GM12872 (cell line): ENCODE results near the gene CSF1R.

ENCODE experiments used
- TF ChIP-seq, protein P1 (sequence below): IDR thresholded peaks from 3 replicates; pipeline ENCODE4 v1.5.1; 2011; ENCODE audit warnings: low read depth, mild to moderate bottlenecking, low read length, moderate library complexity; ENCODE audit not compliant: insufficient read depth

Gene CSF1R

GRCh38 chr5:150021491-150022157, 64.7 kb downstream of the CSF1R start:
- TF ChIP-seq, protein P1, sequence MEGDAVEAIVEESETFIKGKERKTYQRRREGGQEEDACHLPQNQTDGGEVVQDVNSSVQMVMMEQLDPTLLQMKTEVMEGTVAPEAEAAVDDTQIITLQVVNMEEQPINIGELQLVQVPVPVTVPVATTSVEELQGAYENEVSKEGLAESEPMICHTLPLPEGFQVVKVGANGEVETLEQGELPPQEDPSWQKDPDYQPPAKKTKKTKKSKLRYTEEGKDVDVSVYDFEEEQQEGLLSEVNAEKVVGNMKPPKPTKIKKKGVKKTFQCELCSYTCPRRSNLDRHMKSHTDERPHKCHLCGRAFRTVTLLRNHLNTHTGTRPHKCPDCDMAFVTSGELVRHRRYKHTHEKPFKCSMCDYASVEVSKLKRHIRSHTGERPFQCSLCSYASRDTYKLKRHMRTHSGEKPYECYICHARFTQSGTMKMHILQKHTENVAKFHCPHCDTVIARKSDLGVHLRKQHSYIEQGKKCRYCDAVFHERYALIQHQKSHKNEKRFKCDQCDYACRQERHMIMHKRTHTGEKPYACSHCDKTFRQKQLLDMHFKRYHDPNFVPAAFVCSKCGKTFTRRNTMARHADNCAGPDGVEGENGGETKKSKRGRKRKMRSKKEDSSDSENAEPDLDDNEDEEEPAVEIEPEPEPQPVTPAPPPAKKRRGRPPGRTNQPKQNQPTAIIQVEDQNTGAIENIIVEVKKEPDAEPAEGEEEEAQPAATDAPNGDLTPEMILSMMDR, result no peak

DNA sequence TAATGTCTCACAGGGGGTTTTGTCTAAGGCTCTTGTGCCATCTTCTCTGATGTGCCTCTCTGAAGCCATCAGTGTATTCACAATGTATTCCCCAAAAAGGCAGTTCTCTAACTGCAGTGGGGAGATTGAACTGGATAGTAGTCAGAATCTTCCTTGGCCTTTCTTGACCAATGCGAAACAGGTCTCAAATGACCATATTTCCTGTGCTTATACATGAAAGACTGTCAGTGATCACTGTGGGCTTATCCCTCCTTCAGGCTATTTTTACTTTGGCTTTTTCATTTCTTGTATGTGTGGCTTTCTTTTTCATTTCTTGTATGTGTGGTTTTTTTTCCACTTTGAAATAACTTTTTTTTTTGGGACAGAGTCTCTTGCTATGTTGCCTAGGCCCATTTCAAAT, 66.1 kb downstream of the CSF1R start:
- TF ChIP-seq, protein P1, result no peak

- TF ChIP-seq, protein P1, result no peak
Observed at GRCh38 chr5:150017226-150018005, 68.9 kb downstream of the CSF1R start.

DNA sequence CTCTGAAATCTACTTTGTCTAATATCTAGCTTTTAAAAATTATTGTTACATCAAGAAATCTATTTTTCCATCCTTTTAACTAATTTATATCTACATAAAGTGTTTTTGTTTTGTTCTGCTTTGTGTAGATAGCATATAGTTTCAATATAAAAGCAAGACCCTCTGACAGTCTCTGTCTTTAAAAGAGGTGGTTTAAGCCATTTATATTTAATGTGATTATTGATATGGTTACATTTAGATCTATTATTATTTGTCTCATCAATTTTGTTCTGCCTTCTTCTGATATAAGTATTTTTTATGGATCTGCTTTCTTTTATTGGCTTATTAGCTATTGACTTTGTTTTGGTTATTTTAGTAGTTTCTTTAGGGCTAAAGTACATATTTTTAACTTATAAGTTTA, 69.8 kb downstream of the CSF1R start:
- TF ChIP-seq, protein P1, result no peak

- TF ChIP-seq, protein P1, result no peak
Observed at GRCh38 chr5:150015415-150015814, 70.9 kb downstream of the CSF1R start.

DNA sequence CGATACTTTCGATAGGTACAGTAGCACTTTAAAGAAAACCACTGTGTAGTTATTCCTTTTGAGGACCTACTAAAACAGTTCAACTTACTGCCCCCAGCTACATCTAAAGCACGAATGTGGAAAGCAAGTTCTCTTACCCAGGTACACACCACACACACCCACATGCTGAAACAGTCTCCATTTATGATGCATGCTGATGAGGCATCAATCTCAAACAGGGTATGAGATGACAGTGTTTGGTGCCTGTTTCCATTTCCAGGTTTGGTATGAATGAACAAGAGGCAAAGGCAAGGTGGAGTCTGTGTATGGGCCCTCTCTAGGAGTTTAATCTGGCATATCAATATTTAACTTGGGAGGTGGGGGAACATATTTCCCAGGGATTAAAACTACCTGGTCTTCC, 71.9 kb downstream of the CSF1R start:
- TF ChIP-seq, protein P1, result no peak

DNA sequence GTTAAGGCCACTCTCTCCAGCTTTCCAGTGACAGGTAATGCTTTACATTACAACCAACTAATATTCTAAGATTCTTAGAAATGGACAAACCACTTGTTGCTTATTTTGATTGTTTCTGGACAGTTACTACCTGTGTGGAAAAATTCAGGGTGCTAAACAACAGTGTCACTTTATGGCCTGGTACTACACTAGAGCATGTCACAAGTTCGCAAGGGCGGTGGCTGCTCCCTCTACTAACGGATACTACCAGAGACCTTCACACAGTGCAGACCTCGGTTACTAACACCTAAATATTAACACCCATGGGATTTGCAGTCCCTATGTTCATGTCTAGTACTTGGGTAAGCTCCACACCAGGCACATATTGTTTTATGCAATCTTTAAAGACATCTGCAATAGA, 72.4 kb downstream of the CSF1R start:
- TF ChIP-seq, protein P1, result no peak
